ENCODE results near the gene LEFTY1. TPM values are rescaled to one million over a fixed set of nuclear protein-coding genes. Genes with fewer than 3 reads are reported as not detected.

LEFTY1 gene
- total and polyA plus RNA-seq, 2 of the 13 experiments (the other 11 are each of a cell fraction or from before 2014, with no cell fraction given), result 0.29 to 0.79 TPM

- peak; percentile 82; the same call in 1 of the 2 replicates for TF ChIP-seq HMGXB3 (CRISPR knock-in tag; IDR thresholded peaks at IDR 0.05; ENCODE audit: borderline replicate concordance)
- TF ChIP-seq ZNF30 (CRISPR knock-in tag; IDR thresholded peaks at IDR 0.05), result no peak
- TF ChIP-seq EHMT2 (IDR thresholded peaks at IDR 0.05; ENCODE audit: borderline replicate concordance, low read depth, low read length), result no peak
- TF ChIP-seq ZNF362 (CRISPR knock-in tag; IDR thresholded peaks at IDR 0.05; ENCODE audit: borderline replicate concordance), result peak; percentile 17; the same call in 1 of the 2 replicates
- no peak for TF ChIP-seq ZFP1 (CRISPR knock-in tag; IDR thresholded peaks at IDR 0.05)
- no peak for TF ChIP-seq MTERF4 (CRISPR knock-in tag; IDR thresholded peaks at IDR 0.05)
- TF ChIP-seq ZNF12 (CRISPR knock-in tag; IDR thresholded peaks at IDR 0.05), result no peak
- TF ChIP-seq ELF3 (CRISPR knock-in tag; IDR thresholded peaks at IDR 0.05), result no peak
- TF ChIP-seq ZNF333 (CRISPR knock-in tag; IDR thresholded peaks at IDR 0.05; ENCODE audit: borderline replicate concordance), result no peak
- peak; percentile 78 for TF ChIP-seq AGO1 (IDR thresholded peaks at IDR 0.05; ENCODE audit: low read depth, low read length, poor library complexity, severe bottlenecking)
- TF ChIP-seq PAX8 (CRISPR knock-in tag; IDR thresholded peaks at IDR 0.05; ENCODE audit: borderline replicate concordance), result no peak
- TF ChIP-seq HINFP (CRISPR knock-in tag; IDR thresholded peaks at IDR 0.05; ENCODE audit: low read depth), result no peak; the same call in 1 of the 2 replicates
- TF ChIP-seq ARID3A (IDR thresholded peaks at IDR 0.05; ENCODE audit: low read depth, low read length), result no peak
- TF ChIP-seq ZKSCAN5 (CRISPR knock-in tag; IDR thresholded peaks at IDR 0.05), result no peak
- no peak for TF ChIP-seq MED13 (CRISPR knock-in tag; IDR thresholded peaks at IDR 0.05)
- TF ChIP-seq IRF1 (CRISPR knock-in tag; IDR thresholded peaks at IDR 0.05; ENCODE audit: low read depth), result no peak
- no peak for TF ChIP-seq ZNF44 (CRISPR knock-in tag; IDR thresholded peaks at IDR 0.05)
- TF ChIP-seq GLI4 (CRISPR knock-in tag; IDR thresholded peaks at IDR 0.05; ENCODE audit: borderline replicate concordance), result no peak
Measured at GRCh38 chr1:225845571-225846259, 43.2 kb downstream of the LEFTY1 start (continued).
